Lower leg skin (tissue), 4 donors: ENCODE measurements around the gene TTC39C. TPM values are rescaled to one million over a fixed set of nuclear protein-coding genes. Genes with fewer than 3 reads are reported as not detected.

Experiments
- DNase-seq, 2 donors: peaks; one replicate each; pipeline ENCODE4 v3.0.0-alpha.2; 2019; ENCODE audit warnings: low spot score in 2 of 2
- H3K4me3 ChIP-seq: fragments of 200-600 bp; sonication (generic); 2 replicates; pipeline ENCODE4 v1.5.1; 2017; ENCODE audit warnings: mild to moderate bottlenecking, low read depth; ENCODE audit not compliant: poor library complexity, severe bottlenecking
- CTCF ChIP-seq, 3 donors: fragments of 450-650 bp; IDR thresholded peaks; one replicate each; pipeline ENCODE4 v1.5.1; 2016; ENCODE audit warnings: antibody characterized with exemption in 3 of 3, mild to moderate bottlenecking in 3 of 3, moderate library complexity in 2 of 3
- POLR2A ChIP-seq, 2 donors: fragments of 450-650 bp; IDR thresholded peaks; one replicate each; pipeline ENCODE4 v1.6.1; 2016 to 2017; ENCODE audit warnings: antibody characterized with exemption in 2 of 2, mild to moderate bottlenecking in 1 of 2, moderate library complexity in 1 of 2
- WGBS, 2 donors: methylation state at CpG; one replicate each; pipeline ENCODE4 v1.1.5; 2018; 5-methylcytosine and 5-hydroxymethylcytosine counted together
- intact Hi-C: fragments of 100-400 bp; cut with DNase I; formaldehyde crosslinking; loops from one replicate; pipeline ENCODE4 v1.15.0; 2023; ENCODE audit warnings: low total_unique reads
- total RNA-seq, 4 donors: library from RNA; depleted of rRNA; stranded (reverse); fragments of >200 nt; gene quantifications; one replicate each; pipeline ENCODE4 v1.1.0, GENCODE V29; 2016

The TTC39C gene
- 10 to 100 TPM; 66.6 to 96.7 (median 82.1) TPM for total RNA-seq

- DNase-seq = peak; percentile 61 to 95
- WGBS, 2 donors = 0 to 1% methylated on average over 48 to 75 of the region's 118 CpGs
Observed at GRCh38 chr18:24014062-24014985, at the start of gene TTC39C. Gene TTC39C, plus strand, starts transcription at chr18:24014754. Its CDS starts 118 bp downstream, at chr18:24014872.

GRCh38 chr18:23966909-23967308 lies 47.6 kb upstream of the TTC39C start:
- WGBS, 2 donors = 88 to 97% methylated on average over 8 of the region's 8 CpGs
- no peak overlapping the region for H3K4me3 ChIP-seq
- intact Hi-C loops = no loop called here
- TF ChIP-seq POLR2A (IDR thresholded peaks at IDR 0.05) = no peak
- DNase-seq = no peak

More at GRCh38 chr18:24014062-24014985, at the start of gene TTC39C:
- TF ChIP-seq POLR2A (IDR thresholded peaks at IDR 0.05) (no peak), CTCF (IDR thresholded peaks at IDR 0.05) (no peak)
- intact Hi-C loops = no loop called here
- peak within 1 kb of the TSS; percentile 61 for H3K4me3 ChIP-seq

- WGBS, 2 donors = 74 to 89% methylated on average over 9 of the region's 9 CpGs
- H3K4me3 ChIP-seq = no peak overlapping the region
- intact Hi-C loops = no loop called here
- DNase-seq = no peak
- no peak for TF ChIP-seq CTCF (IDR thresholded peaks at IDR 0.05)
- TF ChIP-seq POLR2A (IDR thresholded peaks at IDR 0.05) = no peak
Observed at GRCh38 chr18:23967321-23968089, 47.0 kb upstream of the TTC39C start.

DNA sequence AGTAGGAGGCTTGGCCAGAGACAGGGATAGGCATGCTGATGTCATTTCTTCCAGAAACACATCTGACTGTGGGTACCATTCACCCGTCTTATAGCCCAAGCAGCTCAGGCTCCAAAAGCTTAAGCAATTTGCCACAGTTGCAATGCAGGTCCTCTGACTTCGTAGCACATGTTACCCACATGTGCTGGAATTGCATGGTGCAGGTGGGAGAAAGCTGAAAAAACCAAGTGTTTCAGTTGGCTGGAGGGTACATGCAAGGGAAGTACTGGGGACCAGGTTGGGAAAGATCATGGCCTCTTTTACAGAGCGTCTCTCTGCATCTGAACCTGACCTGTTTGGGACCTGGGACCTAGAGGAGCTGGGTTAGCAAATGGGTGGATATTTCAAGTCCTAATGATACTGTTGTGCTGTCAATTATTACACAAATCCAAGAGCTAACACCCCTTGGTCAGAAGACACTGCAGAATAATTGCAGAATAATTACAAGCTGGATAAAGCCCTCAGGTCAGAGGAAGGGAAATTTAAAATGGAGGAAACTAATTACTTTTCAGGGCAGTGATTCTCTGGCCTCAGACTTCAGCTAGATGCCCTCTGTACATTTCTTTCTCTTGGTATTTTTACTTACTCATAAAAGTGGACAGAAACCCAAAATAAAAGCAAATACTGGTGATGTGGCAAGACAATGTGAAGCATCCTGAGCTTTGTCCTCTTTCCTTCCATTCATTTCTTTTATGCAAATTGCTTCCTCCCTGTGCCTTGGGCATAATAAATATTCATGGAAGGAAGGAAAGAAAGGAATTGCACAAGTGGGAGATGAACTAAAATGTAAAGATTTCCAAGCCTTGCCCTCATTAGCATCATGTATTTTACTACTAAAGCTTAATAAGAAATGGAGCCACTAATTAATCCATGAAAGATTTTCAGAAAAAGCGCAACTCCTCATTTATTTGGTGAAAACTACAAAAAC lies 45.6 kb upstream of the TTC39C start:
- intact Hi-C loops = no loop called here
- no peak for DNase-seq
- H3K4me3 ChIP-seq = no peak overlapping the region
- TF ChIP-seq POLR2A (IDR thresholded peaks at IDR 0.05) (no peak), CTCF (IDR thresholded peaks at IDR 0.05) (no peak)
- WGBS, 2 donors = 91 to 96% methylated on average over 4 of the region's 4 CpGs

DNA sequence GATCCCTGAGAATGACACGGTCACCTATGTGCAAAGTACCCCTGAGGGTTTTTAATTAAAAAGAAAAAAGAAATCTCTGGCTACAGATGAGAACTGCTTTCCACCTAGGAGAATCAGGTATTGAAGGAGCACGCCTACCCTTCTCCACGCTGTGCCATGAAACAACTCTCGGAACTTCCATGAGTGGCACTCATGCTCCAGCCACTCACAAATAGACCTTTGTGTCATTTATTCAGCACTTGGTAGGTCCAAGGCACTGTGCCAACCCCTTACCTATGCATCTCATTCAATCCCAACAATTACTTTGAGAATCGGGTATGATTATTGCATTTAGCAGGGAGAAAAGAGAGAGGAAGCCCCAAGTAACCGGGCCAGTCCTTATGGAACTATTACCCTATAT lies 44.9 kb upstream of the TTC39C start:
- TF ChIP-seq POLR2A (IDR thresholded peaks at IDR 0.05) (no peak), CTCF (IDR thresholded peaks at IDR 0.05) (no peak)

More for the DNA sequence above, 44.9 kb upstream of the TTC39C start:
- no peak for DNase-seq
- intact Hi-C loops = no loop called here
- WGBS, 2 donors = 92 to 93% methylated on average over 6 of the region's 6 CpGs
- no peak overlapping the region for H3K4me3 ChIP-seq
